NCI-H774 (cell line): ENCODE results near the gene MFSD6.
A peak's percentile ranks its signal among the peaks of the same experiment; 100 is the strongest.
"Not testable (repeated sequence)": the region's sequence is repeated elsewhere in the genome, so short reads cannot be mapped to it uniquely, and the experiment has no call there.

ENCODE experiments used
- DNase-seq: peaks from one replicate; lab custom pipeline; 2025; lab: John Stamatoyannopoulos, UW

The MFSD6 gene

GRCh38 chr2:190405995-190406394, 2.2 kb upstream of the MFSD6 start:
- DNase-seq, result no peak

GRCh38 chr2:190406805-190407204, 1.4 kb upstream of the MFSD6 start:
- no peak for DNase-seq

- no peak for DNase-seq
Observed at GRCh38 chr2:190407246-190407661, 901 bp upstream of the MFSD6 start.

- DNase-seq, result peak; percentile 72
Observed at GRCh38 chr2:190408538-190409271, 550 bp downstream of the MFSD6 start.

- DNase-seq, result no peak
Observed at GRCh38 chr2:190409616-190410015, 1.5 kb downstream of the MFSD6 start.

GRCh38 chr2:190410166-190410565, 2.0 kb downstream of the MFSD6 start:
- no peak for DNase-seq

GRCh38 chr2:190412966-190413365, 4.8 kb downstream of the MFSD6 start:
- DNase-seq, result no peak

- no peak for DNase-seq
Observed at GRCh38 chr2:190413421-190413820, 5.3 kb downstream of the MFSD6 start.

GRCh38 chr2:190415251-190415650, 7.1 kb downstream of the MFSD6 start:
- no peak for DNase-seq

GRCh38 chr2:190415794-190416775, 7.9 kb downstream of the MFSD6 start:
- no peak for DNase-seq

GRCh38 chr2:190417045-190417842, 9.1 kb downstream of the MFSD6 start:
- DNase-seq, result no peak

- DNase-seq, result no peak
Observed at GRCh38 chr2:190418727-190419126, 10.6 kb downstream of the MFSD6 start.

- no peak for DNase-seq
Observed at GRCh38 chr2:190420801-190421200, 12.6 kb downstream of the MFSD6 start.

- no peak for DNase-seq
Observed at GRCh38 chr2:190425221-190425866, 17.2 kb downstream of the MFSD6 start.

- DNase-seq, result no peak
Observed at GRCh38 chr2:190425883-190426658, 17.9 kb downstream of the MFSD6 start.

GRCh38 chr2:190430866-190431265, 22.7 kb downstream of the MFSD6 start:
- DNase-seq, result not testable (repeated sequence)

GRCh38 chr2:190431907-190432306, 23.8 kb downstream of the MFSD6 start:
- no peak for DNase-seq

- DNase-seq, result no peak
Observed at GRCh38 chr2:190432567-190433231, 24.5 kb downstream of the MFSD6 start.

GRCh38 chr2:190435031-190435670, 27.0 kb downstream of the MFSD6 start:
- no peak for DNase-seq

- no peak for DNase-seq
Observed at GRCh38 chr2:190436557-190436956, 28.4 kb downstream of the MFSD6 start.
